OCI-LY1 (cell line): Measurements from ENCODE around the gene NMT1.

ENCODE experiments used
- H2AFZ ChIP-seq: fragments of 200-600 bp; sonication (generic), shearing (Covaris generic); 2 replicates; pipeline ENCODE4 v1.6.0; 2014; ENCODE audit warnings: antibody characterized with exemption, mild to moderate bottlenecking, low read length
- H3F3A ChIP-seq: fragments of 200-600 bp; sonication (generic), shearing (Covaris generic); 2 replicates; pipeline ENCODE4 v1.6.0; 2014; ENCODE audit warnings: mild to moderate bottlenecking, antibody characterized with exemption, low read length, moderate library complexity; ENCODE audit not compliant: insufficient read depth
- H3K27ac ChIP-seq: fragments of 200-600 bp; sonication (generic); 2 replicates; pipeline ENCODE4 v1.5.1; 2014; ENCODE audit warnings: low read length, mixed run types, mild to moderate bottlenecking, low read depth; ENCODE audit not compliant: poor library complexity, severe bottlenecking
- H3K27me3 ChIP-seq: fragments of 200-600 bp; sonication (generic); 2 replicates; pipeline ENCODE4 v1.6.0; 2014; ENCODE audit warnings: antibody characterized with exemption, mild to moderate bottlenecking, low read length, moderate library complexity; ENCODE audit not compliant: insufficient read depth
- H3K36me3 ChIP-seq: fragments of 200-600 bp; sonication (generic); 2 replicates; pipeline ENCODE4 v1.6.1; 2014; ENCODE audit warnings: mild to moderate bottlenecking, antibody characterized with exemption, low read length, moderate library complexity, mixed read lengths; ENCODE audit not compliant: insufficient read depth
- H3K4me1 ChIP-seq: fragments of 200-600 bp; sonication (generic); 2 replicates; pipeline ENCODE4 v1.5.1; 2014; ENCODE audit warnings: mild to moderate bottlenecking, low read length, moderate library complexity; ENCODE audit not compliant: insufficient read depth, severe bottlenecking
- H3K4me2 ChIP-seq: fragments of 200-600 bp; sonication (generic), shearing (Covaris generic); 2 replicates; pipeline ENCODE4 v1.6.1; 2014; ENCODE audit warnings: low read length
- H3K4me3 ChIP-seq: fragments of 200-600 bp; sonication (generic); 2 replicates; pipeline ENCODE4 v1.5.1; 2014; ENCODE audit warnings: low read length, low read depth, mild to moderate bottlenecking, mixed read lengths; ENCODE audit not compliant: poor library complexity, severe bottlenecking
- H3K79me2 ChIP-seq: fragments of 200-600 bp; shearing (Covaris generic); 2 replicates; pipeline ENCODE4 v1.6.1; 2016; ENCODE audit warnings: mixed run types, low read length, mixed read lengths; ENCODE audit not compliant: insufficient read depth
- H3K9ac ChIP-seq: fragments of 200-600 bp; sonication (generic), shearing (Covaris generic); 2 replicates; pipeline ENCODE4 v1.6.1; 2014; ENCODE audit warnings: mild to moderate bottlenecking, low read length, mixed read lengths
- H3K9me2 ChIP-seq: fragments of 200-600 bp; sonication (generic), shearing (Covaris generic); 2 replicates; pipeline ENCODE4 v1.6.1; 2014; ENCODE audit warnings: low read depth, mild to moderate bottlenecking, low read length, mixed read lengths
- H3K9me3 ChIP-seq: fragments of 200-600 bp; shearing (Covaris generic); 2 replicates; pipeline ENCODE4 v1.6.1; 2014; ENCODE audit warnings: low read length, mixed read lengths
- H4K20me1 ChIP-seq: fragments of 200-600 bp; sonication (generic), shearing (Covaris generic); 2 replicates; pipeline ENCODE4 v1.6.0; 2016; ENCODE audit warnings: mild to moderate bottlenecking, low read length; ENCODE audit not compliant: insufficient read depth
- EZH2 ChIP-seq: fragments of 200-600 bp; sonication (generic), shearing (Covaris generic); IDR thresholded peaks from 2 replicates; pipeline ENCODE4 v1.8.0; 2017; ENCODE audit warnings: borderline replicate concordance, mixed run types, mild to moderate bottlenecking, antibody characterized with exemption, low read length, moderate library complexity, mixed read lengths
- TF ChIP-seq, protein P1 (sequence below): fragments of 200-600 bp; sonication (generic), shearing (Covaris generic); IDR thresholded peaks from 2 replicates; pipeline ENCODE4 v1.5.1; 2017; ENCODE audit warnings: mild to moderate bottlenecking, antibody characterized with exemption, low read length, moderate library complexity, mixed read lengths

NMT1 gene

DNA sequence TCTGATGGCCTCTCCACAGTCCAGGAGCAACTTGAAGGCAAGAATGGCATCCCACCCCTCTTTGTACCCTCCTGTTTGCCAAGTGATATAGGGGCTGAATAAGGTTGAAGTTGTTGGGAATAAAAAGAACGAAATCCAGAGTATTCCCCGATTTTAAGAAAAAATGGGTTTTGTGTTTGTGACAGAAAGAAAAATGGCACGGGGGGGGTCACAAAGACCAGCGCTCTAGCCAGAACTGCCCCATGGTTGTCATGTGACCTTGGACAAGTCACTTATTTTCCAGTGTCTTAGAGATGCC lies 85.4 kb downstream of the NMT1 start:
- no peaks in the 10 kb centered on the region for H3K27me3 ChIP-seq
- H3F3A ChIP-seq = peaks cover 5% of the 10 kb centered on the region; the same call in 1 of the 2 replicates
- H3K36me3 ChIP-seq = no peaks in the 10 kb centered on the region
- H3K79me2 ChIP-seq = no peaks in the 10 kb centered on the region
- H3K9me3 ChIP-seq = no peaks in the 10 kb centered on the region
- H4K20me1 ChIP-seq = no peaks in the 10 kb centered on the region
- peak overlapping the region; percentile 72 for H3K4me3 ChIP-seq
- TF ChIP-seq, protein P1, sequence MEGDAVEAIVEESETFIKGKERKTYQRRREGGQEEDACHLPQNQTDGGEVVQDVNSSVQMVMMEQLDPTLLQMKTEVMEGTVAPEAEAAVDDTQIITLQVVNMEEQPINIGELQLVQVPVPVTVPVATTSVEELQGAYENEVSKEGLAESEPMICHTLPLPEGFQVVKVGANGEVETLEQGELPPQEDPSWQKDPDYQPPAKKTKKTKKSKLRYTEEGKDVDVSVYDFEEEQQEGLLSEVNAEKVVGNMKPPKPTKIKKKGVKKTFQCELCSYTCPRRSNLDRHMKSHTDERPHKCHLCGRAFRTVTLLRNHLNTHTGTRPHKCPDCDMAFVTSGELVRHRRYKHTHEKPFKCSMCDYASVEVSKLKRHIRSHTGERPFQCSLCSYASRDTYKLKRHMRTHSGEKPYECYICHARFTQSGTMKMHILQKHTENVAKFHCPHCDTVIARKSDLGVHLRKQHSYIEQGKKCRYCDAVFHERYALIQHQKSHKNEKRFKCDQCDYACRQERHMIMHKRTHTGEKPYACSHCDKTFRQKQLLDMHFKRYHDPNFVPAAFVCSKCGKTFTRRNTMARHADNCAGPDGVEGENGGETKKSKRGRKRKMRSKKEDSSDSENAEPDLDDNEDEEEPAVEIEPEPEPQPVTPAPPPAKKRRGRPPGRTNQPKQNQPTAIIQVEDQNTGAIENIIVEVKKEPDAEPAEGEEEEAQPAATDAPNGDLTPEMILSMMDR = no peak
- no peak for TF ChIP-seq EZH2
- H3K9me2 ChIP-seq = no peaks in the 10 kb centered on the region
- peak overlapping the region; percentile 56 for H3K4me2 ChIP-seq
- peaks cover 48% of the 10 kb centered on the region for H3K4me1 ChIP-seq
- H3K9ac ChIP-seq = peak overlapping the region; percentile 63; the same call in 1 of the 2 replicates
- H3K27ac ChIP-seq = no peak overlapping the region
- H2AFZ ChIP-seq = no peak overlapping the region

DNA sequence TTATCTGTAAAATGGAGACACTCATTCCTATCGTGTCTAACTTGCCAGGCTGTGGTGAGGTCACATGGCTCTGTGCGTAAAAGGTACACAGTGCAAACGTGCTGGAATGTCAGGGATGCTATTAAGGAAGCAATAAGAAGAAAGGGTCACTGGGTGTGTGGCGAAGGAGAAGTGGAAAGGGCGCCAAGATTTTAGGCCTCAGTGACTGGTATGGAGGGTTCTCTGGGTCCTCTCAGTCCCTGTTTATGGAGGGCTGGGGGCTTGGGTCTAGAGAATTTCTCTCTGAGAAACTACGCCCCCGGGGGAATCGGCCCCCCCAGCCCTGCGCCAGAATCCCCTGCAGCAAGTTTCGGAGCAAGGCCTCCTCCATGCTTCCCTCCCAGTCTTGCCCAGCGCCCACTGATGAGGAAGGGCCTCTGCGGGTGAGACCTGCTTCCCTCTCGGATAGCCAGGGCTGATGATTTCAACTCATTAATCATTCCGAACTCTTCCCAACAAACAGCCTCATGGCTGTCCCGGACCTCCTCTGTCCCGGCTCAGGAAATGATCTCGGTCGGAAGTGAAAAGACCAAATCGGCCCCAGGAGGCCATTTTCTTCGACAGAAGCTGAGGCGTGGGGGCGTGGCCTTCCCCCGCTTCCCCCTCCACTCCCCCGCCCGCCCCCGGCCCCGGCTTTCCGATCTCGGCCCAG lies 85.9 kb downstream of the NMT1 start:
- no peaks in the 10 kb centered on the region for H3K9me2 ChIP-seq
- peak overlapping the region; percentile 56 for H3K4me2 ChIP-seq
- H3K36me3 ChIP-seq = no peaks in the 10 kb centered on the region
- H3K9me3 ChIP-seq = no peaks in the 10 kb centered on the region
- peak overlapping the region; percentile 83 for H3K27ac ChIP-seq
- H3K79me2 ChIP-seq = no peaks in the 10 kb centered on the region
- no peaks in the 10 kb centered on the region for H3K27me3 ChIP-seq
- peak overlapping the region; percentile 63 for H3K9ac ChIP-seq
- H4K20me1 ChIP-seq = no peaks in the 10 kb centered on the region
- H3F3A ChIP-seq = peaks cover 9% of the 10 kb centered on the region; the same call in 1 of the 2 replicates
- peak overlapping the region; percentile 51; the same call in 1 of the 2 replicates for H2AFZ ChIP-seq
- TF ChIP-seq, protein P1 = no peak
- no peak for TF ChIP-seq EZH2
- H3K4me3 ChIP-seq = peak overlapping the region; percentile 72
- peaks cover 51% of the 10 kb centered on the region for H3K4me1 ChIP-seq

- TF ChIP-seq, protein P1 = no peak
- TF ChIP-seq EZH2 = no peak
- H3F3A ChIP-seq = peaks cover 9% of the 10 kb centered on the region; the same call in 1 of the 2 replicates
- no peaks in the 10 kb centered on the region for H3K9me2 ChIP-seq
- H3K4me1 ChIP-seq = peaks cover 51% of the 10 kb centered on the region
- no peaks in the 10 kb centered on the region for H3K9me3 ChIP-seq
- no peaks in the 10 kb centered on the region for H4K20me1 ChIP-seq
- peak overlapping the region; percentile 56 for H3K4me2 ChIP-seq
- no peaks in the 10 kb centered on the region for H3K36me3 ChIP-seq
- no peak overlapping the region for H2AFZ ChIP-seq
- peak overlapping the region; percentile 72 for H3K4me3 ChIP-seq
- peak overlapping the region; percentile 63 for H3K9ac ChIP-seq
- no peaks in the 10 kb centered on the region for H3K79me2 ChIP-seq
- H3K27me3 ChIP-seq = no peaks in the 10 kb centered on the region
- peak overlapping the region; percentile 83 for H3K27ac ChIP-seq
Observed at GRCh38 chr17:45147581-45148182, 86.6 kb downstream of the NMT1 start.
